IPS-NIHi7 (cell line): ENCODE measurements around the gene AQR.
"Not testable (repeated sequence)": the region's sequence is repeated elsewhere in the genome, so short reads cannot be mapped to it uniquely, and the experiment has no call there.

Source experiments
- DNase-seq: peaks from one replicate; pipeline ENCODE4 v3.0.0; 2012; ENCODE audit warnings: mixed read lengths; ENCODE audit errors: extremely low spot score

Gene AQR

DNA sequence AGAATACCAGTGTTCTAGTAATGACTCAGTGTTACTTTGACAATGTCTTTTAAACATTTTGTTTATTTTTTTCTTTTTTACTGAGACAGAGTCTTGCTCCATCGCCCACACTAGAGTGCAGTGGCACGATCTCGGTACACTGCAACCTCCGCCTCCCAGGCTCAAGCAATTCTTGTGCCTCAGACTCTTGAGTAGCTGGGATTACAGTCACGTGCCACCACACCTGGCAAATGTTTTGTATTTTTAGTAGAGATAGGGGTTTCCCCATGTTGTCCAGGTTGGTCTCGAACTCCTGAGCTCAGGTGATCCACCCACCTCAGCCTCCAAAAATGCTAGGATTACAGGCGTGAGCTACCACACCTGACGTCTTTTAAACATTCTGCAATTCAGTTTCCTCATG lies 15.7 kb downstream of the AQR start:
- no peak for DNase-seq

DNA sequence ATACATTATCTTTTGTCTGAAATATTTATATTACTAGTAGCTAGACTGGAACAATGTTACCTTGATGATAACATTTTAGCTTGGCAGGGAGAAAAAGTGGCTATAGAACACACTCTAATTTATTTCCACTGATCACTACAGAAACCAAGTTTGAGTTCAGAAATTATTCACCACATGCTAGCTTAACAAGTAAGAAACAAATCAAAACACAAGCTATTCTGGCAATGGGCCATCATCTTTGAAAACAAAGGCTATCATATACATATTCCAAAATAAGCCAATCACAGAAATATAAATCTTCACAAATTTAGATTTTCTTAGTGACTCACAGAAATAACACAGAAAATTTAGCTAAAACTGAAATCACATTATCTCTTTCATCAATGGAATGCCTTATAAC lies 17.1 kb downstream of the AQR start:
- no peak for DNase-seq

DNA sequence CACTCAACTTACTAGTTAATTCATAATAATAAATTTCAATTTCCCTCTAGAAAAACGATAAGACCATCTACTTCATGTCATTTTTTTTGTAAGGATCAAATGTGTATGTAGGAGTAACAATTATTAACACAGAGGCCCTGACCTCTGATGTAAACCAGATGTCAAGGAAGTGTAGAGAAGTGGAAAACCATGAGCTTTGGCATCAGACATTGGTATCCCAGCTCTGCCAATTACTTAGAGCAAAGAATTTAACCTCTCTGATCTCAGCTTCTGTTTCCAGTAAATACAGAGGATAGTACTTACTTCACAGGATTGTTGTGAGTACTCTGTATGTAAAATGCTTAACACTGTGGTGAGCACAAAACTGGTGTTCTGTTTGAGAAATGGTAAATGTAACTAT lies 17.5 kb downstream of the AQR start:
- DNase-seq = no peak

DNA sequence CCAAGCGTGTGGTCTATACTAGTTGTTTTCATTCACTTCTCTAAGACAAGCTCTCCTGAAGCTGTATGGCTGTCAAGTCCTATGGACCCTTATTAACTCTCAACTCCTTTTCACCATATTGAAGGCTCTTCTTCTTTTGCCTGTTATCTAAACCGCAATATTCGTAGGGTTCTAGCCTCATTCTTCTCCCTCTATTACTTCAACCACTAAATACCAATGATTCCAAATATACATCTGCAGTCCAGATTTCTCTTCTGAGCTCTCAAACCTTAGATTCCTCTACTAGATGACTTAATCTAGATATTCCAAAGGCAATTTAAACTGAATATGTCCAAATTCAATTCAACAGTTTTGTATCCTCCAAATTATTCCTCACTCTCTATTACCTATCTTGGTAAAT lies 24.6 kb downstream of the AQR start:
- DNase-seq = no peak

DNA sequence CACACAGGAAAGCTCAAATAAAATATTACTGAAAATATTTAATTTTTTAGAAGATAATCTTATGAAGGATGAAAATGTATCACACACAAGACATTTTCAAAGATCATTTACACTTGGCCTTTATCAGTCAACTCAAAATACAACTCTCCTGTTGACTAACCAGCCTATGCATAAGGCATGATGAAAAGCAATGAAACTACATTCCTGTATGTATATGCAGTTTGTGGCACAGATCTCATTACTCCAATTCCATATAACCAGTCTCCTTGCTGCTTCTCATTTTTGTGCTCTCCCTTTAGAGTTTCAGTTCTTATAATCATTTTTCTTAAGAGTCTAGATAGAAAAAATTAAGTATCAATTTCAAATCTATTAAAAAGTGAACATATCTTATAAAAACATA lies 25.8 kb downstream of the AQR start:
- no peak for DNase-seq

DNA sequence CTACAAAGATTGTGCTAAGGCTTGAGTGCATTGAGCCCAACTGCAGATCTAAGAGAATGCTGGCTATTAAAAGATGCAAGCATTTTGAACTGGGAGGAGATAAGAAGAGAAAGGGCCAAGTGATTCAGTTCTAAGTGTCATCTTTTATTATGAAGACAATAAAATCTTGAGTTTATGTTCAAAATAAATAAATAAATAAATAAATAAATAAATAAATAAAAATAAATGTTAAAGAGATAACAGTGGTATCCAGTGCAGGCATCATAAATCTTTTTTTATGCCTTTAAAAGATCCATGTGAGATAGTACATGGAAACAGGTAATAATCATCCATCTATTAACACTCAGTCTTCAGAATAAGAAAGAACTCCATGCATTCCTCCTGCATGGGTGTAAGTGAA lies 26.3 kb downstream of the AQR start:
- not testable (repeated sequence) for DNase-seq

DNA sequence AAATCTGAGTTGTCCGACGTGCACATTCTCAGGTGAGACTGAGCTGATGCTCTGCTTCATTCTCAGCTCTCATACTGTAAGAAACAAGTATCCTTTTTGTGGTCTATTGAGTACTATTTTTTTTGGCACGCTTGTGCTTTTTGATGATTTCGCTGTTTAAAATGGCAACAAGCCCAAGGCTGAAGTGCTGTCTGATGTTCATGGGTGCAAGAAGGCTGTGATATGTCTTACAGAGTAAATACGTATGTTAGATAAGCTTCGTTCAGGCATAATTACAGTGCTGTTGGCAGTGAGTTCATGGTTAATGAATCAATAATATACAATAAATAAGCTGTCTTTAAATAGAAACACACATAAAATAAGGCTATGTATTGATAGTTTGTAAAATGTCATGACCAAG lies 27.2 kb downstream of the AQR start:
- DNase-seq = no peak

DNA sequence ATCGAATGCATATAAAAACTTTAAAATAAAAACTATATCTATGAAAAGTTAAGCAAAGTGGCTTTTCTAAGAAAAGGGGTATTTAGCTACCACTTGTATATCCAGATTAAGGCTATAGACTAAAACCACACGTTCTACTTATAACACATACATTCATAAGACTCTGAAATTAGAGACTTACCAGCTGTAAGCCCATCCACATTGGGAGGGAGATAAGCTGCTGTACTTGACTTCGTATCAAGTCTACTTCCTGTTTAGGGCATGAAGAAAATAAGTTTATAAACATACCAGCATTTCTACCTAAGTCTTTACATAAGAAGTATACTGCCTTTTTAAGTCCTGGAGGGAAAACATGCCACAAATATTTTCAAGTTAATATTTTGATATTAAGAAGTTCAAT lies 27.7 kb downstream of the AQR start:
- DNase-seq = no peak

DNA sequence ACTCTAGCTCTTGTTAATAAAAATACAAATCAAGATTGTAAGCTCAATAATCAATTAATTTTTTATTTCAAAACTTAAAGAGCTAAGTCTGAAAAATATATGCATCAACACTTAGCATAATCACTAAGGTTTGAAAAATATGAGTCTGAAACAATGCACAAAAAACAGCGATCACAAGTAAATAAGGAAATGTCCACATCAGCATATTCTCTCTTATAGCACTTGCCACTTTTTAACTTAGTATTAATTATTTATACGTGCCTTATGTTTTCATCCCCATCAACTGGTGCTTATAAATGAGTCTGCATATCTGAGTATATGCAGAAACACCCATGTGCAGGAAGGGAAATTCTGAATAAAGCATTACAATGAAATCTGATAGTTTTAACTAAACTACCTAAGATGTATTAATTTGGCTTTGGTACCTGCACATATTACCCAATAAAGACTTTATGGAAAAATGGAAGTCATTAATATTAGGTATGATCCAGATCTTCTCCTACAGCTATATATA lies 28.3 kb downstream of the AQR start:
- DNase-seq = no peak

DNA sequence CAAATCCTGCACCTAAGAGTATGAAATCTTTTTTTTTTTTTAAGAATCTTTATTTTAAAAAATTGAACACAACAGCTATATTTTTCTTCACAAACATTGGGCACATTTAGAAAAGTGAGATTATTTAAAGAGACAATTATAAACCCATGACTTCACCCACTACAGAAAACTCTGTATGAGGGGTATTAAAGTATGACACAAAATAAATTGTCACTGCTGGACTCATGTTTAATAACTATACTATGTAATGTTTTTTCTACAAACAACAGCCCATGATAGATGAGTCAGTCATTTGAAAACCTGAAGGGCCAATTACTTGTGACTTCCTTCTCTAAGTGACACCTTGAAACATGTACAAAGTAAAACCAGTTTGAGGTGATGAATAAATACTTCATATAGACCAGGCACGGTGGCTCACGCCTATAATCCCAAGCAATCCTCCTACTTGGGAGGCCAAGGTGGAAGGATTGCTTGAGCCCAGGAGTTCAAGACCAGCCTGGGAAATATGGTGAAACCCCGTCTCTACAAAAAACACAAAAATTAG lies 36.0 kb downstream of the AQR start:
- no peak for DNase-seq

DNA sequence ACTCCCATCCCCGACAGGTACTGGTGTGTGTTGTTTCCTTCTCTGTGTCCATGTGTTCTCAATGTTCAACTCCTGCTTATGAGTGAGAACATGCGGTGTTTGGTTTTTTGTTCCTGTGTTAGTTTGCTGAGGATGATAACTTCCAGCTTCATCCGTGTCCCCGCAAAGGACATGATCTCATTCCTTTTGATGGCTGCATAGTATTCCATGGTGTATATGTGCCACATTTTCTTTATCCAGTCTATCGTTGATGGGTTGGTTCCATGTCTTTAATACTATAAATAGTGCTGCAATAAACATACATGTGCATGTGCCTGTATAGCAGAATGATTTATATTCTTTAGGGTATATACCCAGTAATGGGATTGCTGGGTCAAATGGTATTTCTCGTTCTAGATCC lies 41.2 kb downstream of the AQR start:
- DNase-seq = not testable (repeated sequence)

DNA sequence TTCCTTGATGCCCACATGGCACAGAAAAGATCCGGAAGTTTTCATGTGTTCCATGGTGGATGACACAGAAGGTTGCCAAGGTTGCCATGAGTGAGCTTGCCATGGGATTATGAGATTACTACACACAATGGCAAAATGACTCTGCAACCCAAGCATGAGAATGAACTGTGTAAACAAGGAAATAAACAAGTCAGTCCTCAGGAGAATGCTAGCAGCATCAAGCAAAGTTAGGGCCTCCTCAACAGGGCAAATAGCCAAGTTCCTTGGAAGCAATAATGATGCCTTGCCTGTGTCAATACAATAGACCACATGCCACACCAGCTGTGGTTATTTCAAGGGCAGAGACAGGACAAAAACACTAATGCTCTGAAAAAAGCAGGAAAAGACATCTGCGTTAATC lies 41.8 kb downstream of the AQR start:
- no peak for DNase-seq

DNA sequence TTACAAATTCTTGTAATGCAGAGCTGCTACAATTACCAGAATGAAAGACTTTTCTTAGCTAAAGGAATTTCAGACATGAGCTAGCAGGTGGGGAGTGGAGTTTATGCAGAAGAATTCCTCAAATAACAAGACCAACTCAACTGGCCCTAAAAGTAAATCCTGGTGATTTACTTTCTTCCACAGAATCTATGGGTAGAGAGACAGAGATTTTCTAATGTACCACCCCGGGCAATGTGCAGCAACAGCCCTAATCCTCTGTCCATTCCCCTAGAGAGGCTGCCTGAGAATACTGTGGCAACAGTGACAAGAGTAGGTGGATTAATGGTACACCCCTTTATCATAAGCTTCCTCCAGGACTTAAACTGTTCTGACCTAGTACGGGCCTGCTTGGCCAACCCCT lies 55.2 kb downstream of the AQR start:
- DNase-seq = no peak

DNA sequence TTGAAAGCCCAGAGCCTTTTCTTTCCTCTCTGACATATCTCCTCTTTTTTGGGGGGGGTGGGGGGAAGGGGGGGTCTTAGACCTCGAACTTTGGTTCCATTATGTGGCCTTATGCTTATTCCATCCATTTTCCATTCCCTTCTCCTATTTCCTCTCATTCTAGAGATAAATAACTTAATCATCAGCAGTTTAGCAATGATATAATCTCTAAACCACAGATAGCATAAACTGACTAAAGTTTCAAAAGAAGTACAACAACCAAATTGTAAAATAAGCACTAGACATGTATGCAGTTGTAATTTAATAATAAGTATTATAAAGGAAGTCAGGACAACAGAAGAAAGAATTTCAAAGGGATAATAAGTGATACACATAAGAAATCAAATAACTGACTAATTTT lies 64.5 kb downstream of the AQR start:
- DNase-seq = no peak

DNA sequence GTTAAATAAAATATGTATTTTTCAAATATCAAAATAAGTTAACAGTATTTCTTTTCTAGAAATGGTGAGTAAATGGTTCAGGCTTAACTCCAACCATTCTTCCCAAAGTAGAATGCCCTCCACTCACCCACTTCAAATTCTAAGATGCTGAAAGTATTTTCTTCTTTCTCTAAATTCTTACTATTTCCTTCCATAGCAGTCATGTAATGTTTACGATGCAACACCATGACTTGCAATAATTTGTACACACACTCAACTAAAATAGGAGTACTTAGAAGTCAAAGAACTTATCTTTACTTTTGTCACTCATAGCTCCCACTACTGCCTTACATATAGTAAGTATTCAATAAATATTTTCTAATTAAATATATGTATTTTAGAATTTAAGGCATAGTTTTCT lies 65.0 kb downstream of the AQR start:
- no peak for DNase-seq

DNA sequence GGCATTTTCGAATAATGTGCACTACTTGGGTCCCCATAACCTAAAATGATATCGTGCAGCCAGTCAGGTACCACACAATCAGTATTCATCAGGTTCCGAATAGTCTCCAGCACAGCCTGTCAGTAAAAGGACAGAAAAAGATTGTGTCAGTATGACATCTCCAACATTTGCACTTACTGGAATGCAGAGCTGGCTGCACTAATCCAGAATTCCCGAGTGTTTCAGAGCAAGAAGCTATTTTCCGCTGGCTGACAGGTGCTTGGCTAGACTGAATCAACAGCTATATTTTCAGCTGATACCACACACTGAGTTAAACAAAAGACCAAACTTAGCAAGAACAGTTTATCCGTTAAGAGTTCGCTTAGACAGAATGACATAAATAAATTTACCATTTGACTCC lies 68.8 kb downstream of the AQR start:
- no peak for DNase-seq

DNA sequence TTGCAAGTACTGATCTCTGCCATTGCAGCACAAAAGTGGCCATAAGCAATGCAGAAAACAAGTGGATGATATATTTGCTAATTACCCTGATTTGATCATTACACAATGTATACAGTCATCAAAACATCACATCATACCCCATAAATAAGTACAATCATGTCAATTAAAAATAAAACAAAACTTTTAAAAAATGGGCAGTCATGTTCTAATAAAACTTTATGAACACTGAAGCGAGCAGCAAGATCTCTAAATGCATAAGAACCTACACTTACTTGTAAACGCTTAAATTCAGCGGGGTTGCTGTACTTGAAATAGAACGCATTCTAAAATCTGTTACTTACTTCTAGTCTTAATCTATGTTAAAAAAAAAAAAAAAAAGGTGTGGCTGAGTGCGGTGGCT lies 73.4 kb downstream of the AQR start:
- DNase-seq = no peak

DNA sequence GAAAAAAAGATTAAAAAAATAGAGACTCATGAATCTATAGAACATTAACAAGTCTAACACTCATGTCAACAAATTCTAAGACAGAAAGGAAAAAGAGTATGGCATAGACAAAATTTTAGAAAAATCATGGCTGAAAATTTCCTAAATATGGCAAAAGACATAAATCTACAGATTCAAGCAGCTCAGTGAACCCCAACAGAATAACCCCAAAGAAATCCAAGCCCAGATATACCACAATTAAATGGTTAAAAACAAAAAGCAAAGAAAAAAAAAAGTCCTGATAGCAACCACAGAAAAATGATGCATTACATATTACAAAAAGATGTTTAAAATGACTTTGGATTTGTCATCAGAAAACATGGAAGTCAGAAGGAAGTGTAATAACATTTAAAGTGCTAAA lies 75.6 kb downstream of the AQR start:
- no peak for DNase-seq

DNA sequence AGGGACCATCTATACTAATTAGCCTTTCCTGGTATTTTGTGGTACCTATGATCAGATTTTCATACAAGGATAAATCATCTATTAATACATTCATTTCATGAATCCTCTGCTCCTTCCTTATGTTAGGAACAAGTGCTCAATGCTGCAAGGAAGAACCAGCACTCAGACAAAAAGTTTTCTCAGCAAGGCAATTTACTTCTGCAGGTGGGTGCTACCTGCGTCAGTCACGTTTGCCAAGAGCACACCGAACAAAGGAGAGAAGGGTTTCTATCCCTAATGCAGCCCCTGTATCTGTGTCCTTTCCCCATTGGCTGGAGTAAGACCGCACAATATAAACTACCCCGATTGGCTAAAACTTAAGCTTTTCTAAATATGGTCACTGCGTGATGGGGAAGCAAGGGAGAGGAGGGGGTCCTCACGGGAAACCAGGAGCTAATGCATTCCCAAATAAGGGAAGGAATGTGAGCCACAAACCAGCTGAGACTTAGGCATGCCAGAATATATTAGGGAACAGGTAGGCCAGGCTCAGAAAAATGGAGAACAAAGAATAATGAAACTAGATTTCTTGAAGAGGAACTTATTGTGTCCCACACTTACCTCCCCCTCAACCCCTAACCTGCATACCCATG lies 76.5 kb downstream of the AQR start:
- DNase-seq = no peak

DNA sequence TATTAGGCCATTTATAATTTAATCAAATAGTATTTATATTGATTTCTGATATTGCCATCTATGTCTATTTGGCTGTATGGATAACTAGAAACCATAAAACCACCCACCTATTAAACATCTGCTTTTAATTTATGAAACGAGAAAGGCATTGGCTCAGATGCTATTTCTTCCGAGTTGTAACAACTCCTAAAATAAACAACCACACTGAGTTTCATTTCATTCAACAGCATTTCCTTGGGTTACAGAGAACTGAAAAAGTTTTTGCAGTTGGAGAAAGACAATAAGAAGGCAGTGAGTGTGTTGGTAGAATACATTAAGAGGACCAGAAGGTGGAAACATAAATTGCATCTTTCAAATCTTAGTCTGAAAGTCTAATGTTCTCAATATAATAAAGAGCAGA lies 79.1 kb downstream of the AQR start:
- DNase-seq = no peak

DNA sequence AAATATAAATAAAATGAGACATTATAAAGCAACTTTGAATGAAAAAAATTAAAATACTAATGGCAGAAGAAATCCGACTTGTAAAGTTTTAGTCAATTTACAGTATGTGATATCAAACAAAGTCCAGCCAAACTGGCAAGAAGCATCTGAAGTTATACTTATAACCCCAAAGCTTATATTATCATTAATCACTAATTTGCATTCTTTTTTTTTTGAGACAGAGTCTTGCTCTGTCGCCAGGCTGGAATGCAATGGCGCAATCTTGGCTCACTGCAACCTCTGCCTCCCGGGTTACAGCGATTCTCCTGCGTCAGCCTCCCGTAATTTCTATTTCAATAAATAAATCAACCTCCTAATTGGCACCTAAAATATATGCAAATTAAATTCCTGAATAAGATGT lies 80.1 kb downstream of the AQR start:
- no peak for DNase-seq

DNA sequence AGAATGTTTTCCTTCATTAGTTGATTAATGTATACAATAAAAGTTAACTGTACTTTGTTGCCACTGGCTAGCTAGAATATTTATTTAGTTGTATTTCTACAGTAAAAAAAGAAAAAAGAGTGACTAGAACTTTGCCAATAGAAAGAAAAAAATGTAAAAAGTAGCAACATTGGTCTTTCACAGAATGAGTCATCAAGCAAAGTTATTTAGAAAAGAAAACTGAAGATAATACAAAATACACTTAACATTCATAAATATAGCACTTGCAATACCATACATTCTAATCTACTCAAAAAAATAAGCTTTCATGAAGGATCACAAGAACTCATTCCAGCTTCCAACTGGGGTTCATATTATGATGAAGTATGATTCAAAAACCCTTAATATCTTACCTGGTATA lies 83.4 kb downstream of the AQR start:
- no peak for DNase-seq

DNA sequence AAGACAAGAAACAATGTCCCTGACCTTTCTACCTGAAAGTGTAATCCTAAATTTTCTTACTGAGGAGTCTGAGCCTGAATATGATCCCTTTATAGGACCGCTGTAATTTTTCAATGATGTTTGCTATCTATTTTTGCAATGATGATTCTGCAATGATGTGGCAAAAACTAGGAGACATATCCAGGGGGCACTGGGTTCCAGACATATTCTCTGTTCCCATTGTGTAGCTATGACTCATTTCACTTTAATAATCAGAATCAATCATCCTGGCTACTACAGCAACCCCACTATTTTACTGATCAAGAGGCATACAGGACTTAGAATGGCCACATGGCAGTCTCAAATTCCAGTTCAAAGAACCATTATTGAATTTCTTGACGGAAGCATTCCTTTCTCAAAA lies 85.9 kb downstream of the AQR start:
- DNase-seq = no peak

DNA sequence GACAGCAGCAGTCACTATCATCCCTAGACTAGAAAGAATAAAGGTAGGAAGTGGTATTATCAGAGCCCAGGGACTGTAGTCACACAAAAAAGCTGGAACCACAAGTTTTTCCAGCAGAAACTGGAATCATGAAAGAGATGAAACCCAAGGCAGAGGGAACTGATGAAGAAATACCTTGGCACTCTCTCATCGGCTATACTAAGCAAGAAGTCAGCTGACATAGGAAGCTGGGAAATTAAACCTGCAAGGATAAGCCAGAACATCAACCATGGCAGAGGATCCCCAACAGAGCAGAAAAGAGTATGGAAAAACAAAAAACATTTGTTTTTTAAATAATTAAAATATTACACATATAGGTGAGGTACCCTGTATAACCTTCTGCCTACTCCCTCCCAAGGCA lies 86.5 kb downstream of the AQR start:
- DNase-seq = no peak
